ENCODE data around the gene TBC1D5.

Gene TBC1D5

GRCh38 chr3:17340261-17340660 is 402.2 kb downstream of the TBC1D5 start:
- no peak overlapping the region for H3K27ac ChIP-seq (ENCODE audit: low read length)
- DNase-seq (ENCODE audit: low read depth, low spot score), result no peak
- WGBS (ENCODE audit: insufficient coverage, insufficient read length), result no CpG with 5 or more reads among the region's 1 CpG

GRCh38 chr3:17339132-17339575 is 403.3 kb downstream of the TBC1D5 start:
- no peaks in the 10 kb centered on the region for H3K9me3 ChIP-seq (ENCODE audit: control insufficient read depth, insufficient read depth, low read length)
- H3K4me1 ChIP-seq (ENCODE audit: control insufficient read depth, insufficient read depth, low read length), result no peaks in the 10 kb centered on the region
- DNase-seq (ENCODE audit: low read depth, low spot score), result no peak
- no peak overlapping the region for H3K4me3 ChIP-seq (ENCODE audit: low read length)
- no peak overlapping the region for H3K27ac ChIP-seq (ENCODE audit: low read length)
- no peaks in the 10 kb centered on the region for H3K36me3 ChIP-seq (ENCODE audit: control insufficient read depth, insufficient read depth, low read length)
- no CpG with 5 or more reads among the region's 6 CpGs for WGBS (ENCODE audit: insufficient coverage, insufficient read length)
- no peaks in the 10 kb centered on the region for H3K27me3 ChIP-seq (ENCODE audit: control insufficient read depth, insufficient read depth, low read length)

More at GRCh38 chr3:17340261-17340660, 402.2 kb downstream of the TBC1D5 start:
- Histone ChIP-seq H3K4me3 (ENCODE audit: low read length) (no peak overlapping the region), H3K27me3 (ENCODE audit: control insufficient read depth, insufficient read depth, low read length) (no peaks in the 10 kb centered on the region), H3K4me1 (ENCODE audit: control insufficient read depth, insufficient read depth, low read length) (no peaks in the 10 kb centered on the region), H3K36me3 (ENCODE audit: control insufficient read depth, insufficient read depth, low read length) (no peaks in the 10 kb centered on the region), H3K9me3 (ENCODE audit: control insufficient read depth, insufficient read depth, low read length) (no peaks in the 10 kb centered on the region)

- no peak for DNase-seq (ENCODE audit: low read depth, low spot score)
- no peaks in the 10 kb centered on the region for H3K4me1 ChIP-seq (ENCODE audit: control insufficient read depth, insufficient read depth, low read length)
- no peaks in the 10 kb centered on the region for H3K9me3 ChIP-seq (ENCODE audit: control insufficient read depth, insufficient read depth, low read length)
- no peak overlapping the region for H3K4me3 ChIP-seq (ENCODE audit: low read length)
- H3K27me3 ChIP-seq (ENCODE audit: control insufficient read depth, insufficient read depth, low read length), result no peaks in the 10 kb centered on the region
- H3K27ac ChIP-seq (ENCODE audit: low read length), result no peak overlapping the region
- no CpG with 5 or more reads among the region's 3 CpGs for WGBS (ENCODE audit: insufficient coverage, insufficient read length)
- no peaks in the 10 kb centered on the region for H3K36me3 ChIP-seq (ENCODE audit: control insufficient read depth, insufficient read depth, low read length)
These were observed 406.1 kb downstream of the TBC1D5 start for GRCh38 chr3:17336291-17336690.

- Histone ChIP-seq H3K4me3 (ENCODE audit: low read length) (no peak overlapping the region), H3K27me3 (ENCODE audit: control insufficient read depth, insufficient read depth, low read length) (no peaks in the 10 kb centered on the region), H3K36me3 (ENCODE audit: control insufficient read depth, insufficient read depth, low read length) (no peaks in the 10 kb centered on the region), H3K4me1 (ENCODE audit: control insufficient read depth, insufficient read depth, low read length) (no peaks in the 10 kb centered on the region), H3K9me3 (ENCODE audit: control insufficient read depth, insufficient read depth, low read length) (no peaks in the 10 kb centered on the region), H3K27ac (ENCODE audit: low read length) (no peak overlapping the region)
- no peak for DNase-seq (ENCODE audit: low read depth, low spot score)
- WGBS (ENCODE audit: insufficient coverage, insufficient read length), result no CpG with 5 or more reads among the region's 2 CpGs
These were observed 408.5 kb downstream of the TBC1D5 start for GRCh38 chr3:17333893-17334292.

GRCh38 chr3:17333446-17333845 is 409.0 kb downstream of the TBC1D5 start:
- Histone ChIP-seq H3K27ac (ENCODE audit: low read length) (no peak overlapping the region), H3K27me3 (ENCODE audit: control insufficient read depth, insufficient read depth, low read length) (no peaks in the 10 kb centered on the region), H3K4me3 (ENCODE audit: low read length) (no peak overlapping the region), H3K36me3 (ENCODE audit: control insufficient read depth, insufficient read depth, low read length) (no peaks in the 10 kb centered on the region), H3K4me1 (ENCODE audit: control insufficient read depth, insufficient read depth, low read length) (no peaks in the 10 kb centered on the region), H3K9me3 (ENCODE audit: control insufficient read depth, insufficient read depth, low read length) (no peaks in the 10 kb centered on the region)
- no CpG with 5 or more reads among the region's 1 CpG for WGBS (ENCODE audit: insufficient coverage, insufficient read length)
- no peak for DNase-seq (ENCODE audit: low read depth, low spot score)

GRCh38 chr3:17330660-17331059 is 411.8 kb downstream of the TBC1D5 start:
- Histone ChIP-seq H3K36me3 (ENCODE audit: control insufficient read depth, insufficient read depth, low read length) (no peaks in the 10 kb centered on the region), H3K27ac (ENCODE audit: low read length) (no peak overlapping the region), H3K27me3 (ENCODE audit: control insufficient read depth, insufficient read depth, low read length) (no peaks in the 10 kb centered on the region), H3K4me3 (ENCODE audit: low read length) (no peak overlapping the region), H3K4me1 (ENCODE audit: control insufficient read depth, insufficient read depth, low read length) (no peaks in the 10 kb centered on the region), H3K9me3 (ENCODE audit: control insufficient read depth, insufficient read depth, low read length) (no peaks in the 10 kb centered on the region)
- DNase-seq (ENCODE audit: low read depth, low spot score), result no peak

GRCh38 chr3:17329927-17330326 is 412.5 kb downstream of the TBC1D5 start:
- no peaks in the 10 kb centered on the region for H3K27me3 ChIP-seq (ENCODE audit: control insufficient read depth, insufficient read depth, low read length)
- H3K36me3 ChIP-seq (ENCODE audit: control insufficient read depth, insufficient read depth, low read length), result no peaks in the 10 kb centered on the region
- no peak overlapping the region for H3K27ac ChIP-seq (ENCODE audit: low read length)
- H3K9me3 ChIP-seq (ENCODE audit: control insufficient read depth, insufficient read depth, low read length), result no peaks in the 10 kb centered on the region
- no CpG with 5 or more reads among the region's 1 CpG for WGBS (ENCODE audit: insufficient coverage, insufficient read length)
- H3K4me1 ChIP-seq (ENCODE audit: control insufficient read depth, insufficient read depth, low read length), result no peaks in the 10 kb centered on the region
- DNase-seq (ENCODE audit: low read depth, low spot score), result no peak
- no peak overlapping the region for H3K4me3 ChIP-seq (ENCODE audit: low read length)

GRCh38 chr3:17322106-17322793 is 420.2 kb downstream of the TBC1D5 start:
- no peak overlapping the region for H3K27ac ChIP-seq (ENCODE audit: low read length)
- no peaks in the 10 kb centered on the region for H3K27me3 ChIP-seq (ENCODE audit: control insufficient read depth, insufficient read depth, low read length)
- WGBS (ENCODE audit: insufficient coverage, insufficient read length), result no CpG with 5 or more reads among the region's 5 CpGs
- H3K4me3 ChIP-seq (ENCODE audit: low read length), result no peak overlapping the region
- H3K36me3 ChIP-seq (ENCODE audit: control insufficient read depth, insufficient read depth, low read length), result no peaks in the 10 kb centered on the region
- DNase-seq (ENCODE audit: low read depth, low spot score), result no peak
- no peaks in the 10 kb centered on the region for H3K4me1 ChIP-seq (ENCODE audit: control insufficient read depth, insufficient read depth, low read length)
- H3K9me3 ChIP-seq (ENCODE audit: control insufficient read depth, insufficient read depth, low read length), result no peaks in the 10 kb centered on the region

GRCh38 chr3:17320266-17320665 is 422.2 kb downstream of the TBC1D5 start:
- H3K9me3 ChIP-seq (ENCODE audit: control insufficient read depth, insufficient read depth, low read length), result no peaks in the 10 kb centered on the region
- DNase-seq (ENCODE audit: low read depth, low spot score), result no peak
- H3K36me3 ChIP-seq (ENCODE audit: control insufficient read depth, insufficient read depth, low read length), result no peaks in the 10 kb centered on the region

GRCh38 chr3:17315897-17316296 is 426.5 kb downstream of the TBC1D5 start:
- no peak overlapping the region for H3K27ac ChIP-seq (ENCODE audit: low read length)
- no peaks in the 10 kb centered on the region for H3K4me1 ChIP-seq (ENCODE audit: control insufficient read depth, insufficient read depth, low read length)
- no peaks in the 10 kb centered on the region for H3K9me3 ChIP-seq (ENCODE audit: control insufficient read depth, insufficient read depth, low read length)
- DNase-seq (ENCODE audit: low read depth, low spot score), result no peak
- no peaks in the 10 kb centered on the region for H3K27me3 ChIP-seq (ENCODE audit: control insufficient read depth, insufficient read depth, low read length)
- no peaks in the 10 kb centered on the region for H3K36me3 ChIP-seq (ENCODE audit: control insufficient read depth, insufficient read depth, low read length)
- no peak overlapping the region for H3K4me3 ChIP-seq (ENCODE audit: low read length)
- WGBS (ENCODE audit: insufficient coverage, insufficient read length), result no CpG with 5 or more reads among the region's 3 CpGs

More at GRCh38 chr3:17320266-17320665, 422.2 kb downstream of the TBC1D5 start:
- Histone ChIP-seq H3K27me3 (ENCODE audit: control insufficient read depth, insufficient read depth, low read length) (no peaks in the 10 kb centered on the region), H3K4me1 (ENCODE audit: control insufficient read depth, insufficient read depth, low read length) (no peaks in the 10 kb centered on the region), H3K4me3 (ENCODE audit: low read length) (no peak overlapping the region), H3K27ac (ENCODE audit: low read length) (no peak overlapping the region)

GRCh38 chr3:17314171-17314570 is 428.3 kb downstream of the TBC1D5 start:
- no peaks in the 10 kb centered on the region for H3K9me3 ChIP-seq (ENCODE audit: control insufficient read depth, insufficient read depth, low read length)
- H3K4me1 ChIP-seq (ENCODE audit: control insufficient read depth, insufficient read depth, low read length), result no peaks in the 10 kb centered on the region
- no peak for DNase-seq (ENCODE audit: low read depth, low spot score)
- H3K36me3 ChIP-seq (ENCODE audit: control insufficient read depth, insufficient read depth, low read length), result no peaks in the 10 kb centered on the region
- no peaks in the 10 kb centered on the region for H3K27me3 ChIP-seq (ENCODE audit: control insufficient read depth, insufficient read depth, low read length)
- no peak overlapping the region for H3K4me3 ChIP-seq (ENCODE audit: low read length)
- no peak overlapping the region for H3K27ac ChIP-seq (ENCODE audit: low read length)

All from iPS DF 6.9 (cell line).